HUES48 (cell line): ENCODE results near the gene LRRTM3.

Source experiments
- H3K27ac ChIP-seq: one replicate; pipeline ENCODE4 v1.7.0; 2013; ENCODE audit warnings: low read depth, low read length, inconsistent platforms
- H3K27me3 ChIP-seq: 2 replicates; pipeline ENCODE4 v1.6.1; 2013; ENCODE audit warnings: mild to moderate bottlenecking, low read length; ENCODE audit not compliant: control insufficient read depth, insufficient read depth
- H3K36me3 ChIP-seq: 2 replicates; pipeline ENCODE4 v1.6.1; 2013; ENCODE audit warnings: low read length; ENCODE audit not compliant: control insufficient read depth, insufficient read depth
- H3K4me1 ChIP-seq: 2 replicates; pipeline ENCODE4 v1.6.1; 2013; ENCODE audit warnings: mild to moderate bottlenecking, low read length; ENCODE audit not compliant: control insufficient read depth, insufficient read depth
- H3K4me3 ChIP-seq: 2 replicates; pipeline ENCODE4 v1.5.1; 2013; ENCODE audit warnings: mild to moderate bottlenecking, low read depth, low read length
- H3K9ac ChIP-seq: 2 replicates; pipeline ENCODE4 v1.6.1; 2013; ENCODE audit warnings: mild to moderate bottlenecking, low read depth, low read length, moderate library complexity
- H3K9me3 ChIP-seq: 2 replicates; pipeline ENCODE4 v1.6.1; 2013; ENCODE audit warnings: low read length; ENCODE audit not compliant: control insufficient read depth, insufficient read depth

The LRRTM3 gene

DNA sequence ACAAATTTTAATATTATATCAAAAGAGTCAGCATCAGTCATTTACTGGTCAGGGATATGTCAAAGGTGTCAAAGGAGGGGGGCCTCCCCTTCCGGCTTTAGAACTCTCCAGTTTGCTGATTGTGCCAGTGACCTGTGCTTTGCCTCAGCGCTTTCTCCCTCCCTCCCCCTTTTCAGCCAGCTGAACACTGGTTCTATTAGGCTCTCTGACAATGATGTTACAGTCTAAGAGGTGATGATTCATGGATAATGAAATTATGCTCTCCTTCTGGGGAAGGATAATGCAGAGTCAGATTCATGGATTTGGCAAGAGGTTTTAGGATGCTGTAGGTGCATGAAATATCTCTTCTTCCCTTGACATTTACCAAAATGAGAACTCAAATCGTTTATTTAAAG lies 6.1 kb downstream of the LRRTM3 start:
- H3K27me3 ChIP-seq: peaks cover 30% of the 10 kb centered on the region
- no peaks in the 10 kb centered on the region for H3K36me3 ChIP-seq
- H3K9me3 ChIP-seq: no peaks in the 10 kb centered on the region
- no peak overlapping the region for H3K9ac ChIP-seq
- H3K4me3 ChIP-seq: no peak overlapping the region
- H3K4me1 ChIP-seq: peaks cover 39% of the 10 kb centered on the region
- H3K27ac ChIP-seq: no peak overlapping the region

DNA sequence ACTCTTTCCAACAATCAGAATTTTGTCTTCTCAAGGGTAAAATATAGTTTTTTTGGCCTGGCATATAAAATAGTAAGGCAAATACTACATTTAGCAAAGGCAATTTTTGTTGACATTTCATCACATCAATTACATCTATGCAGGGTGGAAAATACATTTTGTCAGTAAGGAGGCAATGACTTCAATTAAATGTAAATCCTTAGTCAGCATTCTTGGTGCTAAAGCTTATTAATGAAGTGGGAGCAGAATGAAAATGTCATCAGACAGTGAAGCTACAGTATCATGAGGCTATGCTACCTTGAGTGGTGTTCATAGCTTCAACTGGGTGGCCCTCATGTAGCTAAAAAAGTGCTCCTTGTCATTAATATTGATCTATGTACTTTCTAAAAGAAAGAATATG lies 8.9 kb downstream of the LRRTM3 start:
- Histone ChIP-seq H3K36me3 (no peaks in the 10 kb centered on the region), H3K27ac (no peak overlapping the region), H3K4me3 (no peak overlapping the region), H3K4me1 (peaks cover 12% of the 10 kb centered on the region; the same call in 1 of the 2 replicates), H3K9me3 (no peaks in the 10 kb centered on the region), H3K27me3 (peaks cover 2% of the 10 kb centered on the region; the same call in 1 of the 2 replicates), H3K9ac (no peak overlapping the region)

DNA sequence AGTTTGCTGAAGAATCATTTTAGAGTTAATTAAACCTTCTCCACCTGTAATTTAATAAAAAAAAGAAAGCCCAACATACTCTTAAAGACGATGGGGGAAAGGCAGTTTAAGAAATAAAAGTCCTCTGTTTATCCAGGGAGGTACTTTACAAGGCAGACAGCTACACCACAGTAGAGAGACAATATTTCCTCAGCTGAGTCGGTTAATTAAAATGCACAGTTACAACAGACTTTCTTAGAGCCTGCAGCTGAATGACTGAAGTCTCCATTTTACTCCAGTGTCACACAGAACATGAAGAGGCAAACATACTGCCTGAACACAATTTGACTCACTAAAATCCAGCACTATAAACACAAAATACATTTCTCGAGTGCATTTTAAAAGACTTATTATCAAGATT lies 15.1 kb downstream of the LRRTM3 start:
- no peak overlapping the region for H3K27ac ChIP-seq
- H3K27me3 ChIP-seq: no peaks in the 10 kb centered on the region
- H3K9me3 ChIP-seq: no peaks in the 10 kb centered on the region
- H3K9ac ChIP-seq: no peak overlapping the region
- no peaks in the 10 kb centered on the region for H3K4me1 ChIP-seq
- no peak overlapping the region for H3K4me3 ChIP-seq
- no peaks in the 10 kb centered on the region for H3K36me3 ChIP-seq

DNA sequence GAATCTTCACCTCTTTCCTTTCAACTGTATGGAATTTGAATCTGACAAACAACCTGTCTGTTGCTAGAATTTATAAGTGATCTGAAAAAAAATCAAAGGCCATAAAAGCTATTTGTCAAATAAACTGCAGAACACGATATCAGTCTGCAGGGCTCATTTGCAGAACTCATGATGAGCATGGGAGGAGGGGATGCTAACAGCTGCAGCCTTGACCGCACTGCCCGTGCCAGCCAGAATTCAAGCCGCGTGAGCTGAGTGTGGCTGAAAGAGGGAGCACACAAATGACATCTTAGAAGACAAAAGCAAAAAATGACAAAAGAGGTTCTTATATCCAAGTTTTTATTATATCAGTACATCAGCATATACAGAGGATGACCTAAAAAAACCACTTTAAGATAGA lies 15.7 kb downstream of the LRRTM3 start:
- Histone ChIP-seq H3K9ac (no peak overlapping the region), H3K27ac (no peak overlapping the region), H3K4me1 (no peaks in the 10 kb centered on the region), H3K27me3 (no peaks in the 10 kb centered on the region), H3K4me3 (no peak overlapping the region), H3K9me3 (no peaks in the 10 kb centered on the region), H3K36me3 (no peaks in the 10 kb centered on the region)

DNA sequence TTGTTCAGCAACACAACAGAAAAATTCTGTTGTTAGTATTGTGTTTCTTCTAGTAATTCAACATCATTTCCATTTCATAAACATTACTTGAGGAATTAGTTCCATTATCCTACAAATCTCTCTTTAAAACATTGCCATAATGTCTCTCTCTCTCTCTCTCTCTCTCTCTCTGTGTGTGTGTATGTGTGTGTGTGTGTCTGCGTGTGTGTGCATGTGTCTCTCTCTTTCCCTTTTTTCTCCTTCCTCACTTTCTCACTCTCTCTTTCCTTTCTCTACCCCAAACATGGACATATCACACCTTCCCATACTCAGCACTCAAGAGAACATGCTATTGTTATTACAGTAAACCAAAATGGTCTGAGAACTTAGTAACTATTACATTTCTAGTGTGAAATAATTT lies 16.6 kb downstream of the LRRTM3 start:
- Histone ChIP-seq H3K9me3 (no peaks in the 10 kb centered on the region), H3K9ac (no peak overlapping the region), H3K27me3 (no peaks in the 10 kb centered on the region), H3K27ac (no peak overlapping the region), H3K4me1 (no peaks in the 10 kb centered on the region), H3K36me3 (no peaks in the 10 kb centered on the region), H3K4me3 (no peak overlapping the region)

DNA sequence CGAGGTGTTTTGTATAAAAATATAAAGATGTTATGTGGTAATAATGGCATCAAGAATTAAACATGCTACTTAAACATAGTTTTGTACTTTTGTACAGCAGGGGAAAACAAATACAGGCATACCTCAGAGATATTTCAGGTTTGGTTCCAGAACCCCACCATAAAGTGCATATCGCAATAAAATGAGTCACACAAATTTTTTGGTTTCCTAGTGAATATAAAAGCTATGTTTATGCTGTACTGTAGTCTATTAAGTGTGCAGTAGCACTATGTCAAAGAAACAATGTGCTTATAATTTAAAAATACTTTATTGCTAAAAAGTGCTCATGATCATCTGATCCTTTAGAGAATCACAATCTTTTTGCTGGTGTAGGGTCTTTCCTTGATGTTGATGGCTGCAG lies 17.8 kb downstream of the LRRTM3 start:
- no peaks in the 10 kb centered on the region for H3K9me3 ChIP-seq
- H3K27ac ChIP-seq: no peak overlapping the region
- H3K4me3 ChIP-seq: no peak overlapping the region
- H3K4me1 ChIP-seq: no peaks in the 10 kb centered on the region
- H3K36me3 ChIP-seq: no peaks in the 10 kb centered on the region
- H3K27me3 ChIP-seq: no peaks in the 10 kb centered on the region
- H3K9ac ChIP-seq: no peak overlapping the region

DNA sequence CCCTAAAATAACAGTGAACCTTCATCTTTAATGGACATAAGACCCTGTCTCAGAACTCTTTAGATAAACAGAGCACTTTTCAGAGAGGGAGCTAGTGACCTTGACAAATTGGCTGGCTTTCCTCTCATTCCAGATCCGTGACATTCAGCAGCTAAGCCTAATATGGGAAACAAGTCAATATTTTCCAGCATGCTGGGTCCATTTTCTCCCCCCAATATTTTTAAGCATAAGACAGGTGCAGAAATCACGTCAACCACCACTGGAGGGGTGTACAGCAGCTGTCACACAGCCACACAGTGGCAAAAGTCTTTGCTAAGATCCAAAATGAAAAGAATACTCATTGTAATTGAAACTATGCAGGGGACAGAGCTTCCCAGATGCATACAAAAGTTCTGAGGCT lies 26.1 kb downstream of the LRRTM3 start:
- Histone ChIP-seq H3K36me3 (no peaks in the 10 kb centered on the region), H3K4me3 (no peak overlapping the region), H3K27me3 (no peaks in the 10 kb centered on the region), H3K4me1 (no peaks in the 10 kb centered on the region), H3K27ac (no peak overlapping the region), H3K9me3 (no peaks in the 10 kb centered on the region), H3K9ac (no peak overlapping the region)

DNA sequence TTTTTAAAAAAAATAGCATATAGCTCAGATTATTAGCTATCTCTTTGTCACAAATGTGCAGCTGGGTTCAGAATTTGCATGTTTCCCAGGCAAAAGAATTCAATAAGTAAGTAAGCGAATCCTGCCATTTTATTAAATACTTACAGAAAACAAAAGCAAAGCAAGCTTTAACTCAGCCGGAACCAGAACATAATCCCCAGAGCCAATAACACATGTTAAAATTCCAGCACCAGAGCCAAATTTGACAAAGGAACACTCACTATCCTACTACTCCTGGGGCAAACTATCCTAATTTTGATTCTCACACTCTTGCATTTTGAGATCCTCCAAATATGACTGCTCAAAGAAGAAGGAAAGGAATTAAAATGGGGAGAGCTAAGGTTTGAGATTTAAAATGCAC lies 32.6 kb downstream of the LRRTM3 start:
- no peaks in the 10 kb centered on the region for H3K36me3 ChIP-seq
- no peaks in the 10 kb centered on the region for H3K27me3 ChIP-seq
- H3K9ac ChIP-seq: no peak overlapping the region
- H3K9me3 ChIP-seq: no peaks in the 10 kb centered on the region
- no peak overlapping the region for H3K4me3 ChIP-seq
- no peaks in the 10 kb centered on the region for H3K4me1 ChIP-seq
- H3K27ac ChIP-seq: no peak overlapping the region

DNA sequence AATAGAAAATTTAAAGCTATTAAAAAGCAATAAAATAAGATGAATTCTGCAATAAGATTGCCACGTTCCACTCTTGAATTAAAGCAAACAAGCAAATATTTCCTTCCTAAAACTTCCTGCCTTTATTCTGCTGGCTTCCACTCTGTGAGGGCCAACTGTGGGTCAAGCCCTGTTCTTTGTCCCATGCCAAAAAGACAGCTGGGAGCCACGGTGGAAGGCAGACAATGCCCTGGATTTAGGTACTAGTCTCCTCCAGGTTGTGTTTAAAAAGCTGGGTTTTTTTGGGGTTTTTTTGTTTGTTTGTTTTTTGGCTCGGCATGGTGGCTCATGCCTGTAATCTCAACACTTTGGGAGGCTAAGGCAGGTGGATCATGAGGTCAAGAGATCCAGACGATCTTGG lies 39.1 kb downstream of the LRRTM3 start:
- H3K4me3 ChIP-seq: no peak overlapping the region
- no peaks in the 10 kb centered on the region for H3K27me3 ChIP-seq
- H3K9me3 ChIP-seq: no peaks in the 10 kb centered on the region
- no peak overlapping the region for H3K9ac ChIP-seq
- H3K27ac ChIP-seq: no peak overlapping the region
- H3K36me3 ChIP-seq: no peaks in the 10 kb centered on the region
- H3K4me1 ChIP-seq: no peaks in the 10 kb centered on the region

DNA sequence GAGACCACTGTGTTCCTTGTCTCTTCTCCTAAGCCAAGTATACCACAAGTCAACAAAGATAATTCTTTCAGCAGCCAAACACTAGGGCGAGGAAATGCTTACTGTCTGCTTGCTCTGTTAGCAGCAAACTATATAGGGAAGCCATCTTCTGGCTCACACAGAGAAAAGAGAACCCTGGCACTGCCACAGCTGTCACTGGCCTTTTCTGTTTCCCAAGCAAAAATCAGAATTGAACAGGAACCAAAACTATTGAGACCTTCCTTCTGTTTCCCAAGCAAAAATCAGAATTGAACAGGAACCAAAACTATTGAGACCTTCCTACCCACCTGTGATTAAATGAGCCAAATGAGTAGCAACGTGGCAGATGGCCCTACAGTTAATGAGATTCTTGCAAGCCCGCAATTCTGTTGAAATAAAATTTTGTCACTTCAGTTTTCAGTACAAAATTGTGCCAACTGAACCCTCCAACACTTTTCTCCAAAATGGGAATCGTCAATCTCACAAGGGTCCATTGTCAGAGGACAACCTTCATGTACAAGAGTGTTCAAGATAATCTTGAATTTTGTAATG lies 54.5 kb downstream of the LRRTM3 start:
- Histone ChIP-seq H3K4me3 (no peak overlapping the region), H3K27ac (no peak overlapping the region), H3K4me1 (no peaks in the 10 kb centered on the region), H3K9ac (no peak overlapping the region), H3K27me3 (no peaks in the 10 kb centered on the region), H3K9me3 (no peaks in the 10 kb centered on the region), H3K36me3 (no peaks in the 10 kb centered on the region)

DNA sequence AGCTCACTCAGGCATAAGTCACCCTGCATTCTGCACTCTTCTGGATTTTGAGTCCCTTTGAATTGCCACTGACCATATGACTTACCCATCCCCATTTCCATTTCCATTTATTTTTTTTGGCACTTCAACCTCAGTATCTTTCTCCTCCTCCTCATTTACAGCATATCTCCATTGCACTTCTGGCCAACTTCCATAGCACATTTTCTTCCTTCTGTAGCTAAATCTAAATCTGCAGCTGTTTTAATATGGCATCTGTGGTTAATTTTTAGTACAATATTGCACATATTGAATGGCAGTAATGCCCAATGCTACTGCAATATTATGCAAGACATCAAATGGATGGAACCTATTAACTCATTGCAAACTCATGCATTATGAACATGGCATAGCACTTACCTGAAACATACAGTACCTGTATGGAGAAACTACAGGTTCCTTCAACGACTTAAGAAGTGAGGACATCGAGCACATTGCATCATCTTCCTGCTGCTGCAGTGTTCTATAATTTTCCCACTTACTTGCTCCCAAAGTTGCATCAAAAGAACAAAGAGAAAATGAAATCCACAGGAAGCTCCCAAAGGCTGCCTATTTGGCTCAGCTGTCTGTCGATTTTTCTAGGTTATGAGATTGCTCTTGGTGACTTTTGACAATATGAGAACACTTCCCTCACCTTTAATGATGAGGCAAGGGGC lies 55.7 kb downstream of the LRRTM3 start:
- H3K36me3 ChIP-seq: no peaks in the 10 kb centered on the region
- H3K4me1 ChIP-seq: no peaks in the 10 kb centered on the region
- H3K27ac ChIP-seq: no peak overlapping the region
- no peaks in the 10 kb centered on the region for H3K9me3 ChIP-seq
- H3K27me3 ChIP-seq: no peaks in the 10 kb centered on the region
- H3K4me3 ChIP-seq: no peak overlapping the region
- H3K9ac ChIP-seq: no peak overlapping the region
